CD4-positive, alpha-beta T cell treated with Interleukin-4 for 1 hour (primary cell): ENCODE data around the gene PDGFRB.

Experiments used
- DNase-seq, 2 donors: peaks; one replicate each; pipeline ENCODE4 v3.0.0-alpha.2; 2020 to 2022

PDGFRB gene

GRCh38 chr5:150155258-150156026 is at the start of gene PDGFRB:
Gene PDGFRB, minus strand, starts transcription at chr5:150155845. Its CDS starts 18,798 bp downstream, at chr5:150137047.
- DNase-seq: peak; percentile 53 to 60

GRCh38 chr5:150204590-150204960 is 48.9 kb upstream of the PDGFRB start:
- DNase-seq: no peak

GRCh38 chr5:150203832-150204589 is 48.4 kb upstream of the PDGFRB start:
- no peak for DNase-seq

- DNase-seq: no peak
These were observed 46.9 kb upstream of the PDGFRB start for GRCh38 chr5:150202501-150202900.

GRCh38 chr5:150197476-150197875 is 41.8 kb upstream of the PDGFRB start:
- no peak for DNase-seq

- DNase-seq: no peak
These were observed 41.3 kb upstream of the PDGFRB start for GRCh38 chr5:150196986-150197385.

GRCh38 chr5:150196514-150196913 is 40.9 kb upstream of the PDGFRB start:
- DNase-seq: no peak

- DNase-seq: no peak
These were observed 40.3 kb upstream of the PDGFRB start for GRCh38 chr5:150195736-150196485.

- DNase-seq: no peak
These were observed 36.8 kb upstream of the PDGFRB start for GRCh38 chr5:150192462-150192861.

- DNase-seq: no peak
These were observed 35.3 kb upstream of the PDGFRB start for GRCh38 chr5:150190987-150191386.

- DNase-seq: no peak
These were observed 34.9 kb upstream of the PDGFRB start for GRCh38 chr5:150190503-150190979.

GRCh38 chr5:150189728-150190502 is 34.3 kb upstream of the PDGFRB start, which contains the start of gene SLC6A7:
Gene SLC6A7, plus strand, starts transcription at chr5:150190062. Its CDS starts 266 bp downstream, at chr5:150190328.
- DNase-seq: no peak

GRCh38 chr5:150189326-150189725 is 33.7 kb upstream of the PDGFRB start:
- no peak for DNase-seq

GRCh38 chr5:150188146-150188842 is 32.6 kb upstream of the PDGFRB start:
- DNase-seq: no peak

- DNase-seq: no peak
These were observed 31.3 kb upstream of the PDGFRB start for GRCh38 chr5:150186897-150187296.

- DNase-seq: no peak
These were observed 30.5 kb upstream of the PDGFRB start for GRCh38 chr5:150186137-150186536.

GRCh38 chr5:150184990-150185912 is 29.6 kb upstream of the PDGFRB start:
- no peak for DNase-seq

GRCh38 chr5:150184006-150184405 is 28.4 kb upstream of the PDGFRB start:
- DNase-seq: no peak

GRCh38 chr5:150183436-150183835 is 27.8 kb upstream of the PDGFRB start:
- no peak for DNase-seq

GRCh38 chr5:150182774-150183173 is 27.1 kb upstream of the PDGFRB start:
- DNase-seq: no peak
